ENCODE data around the gene SUMO3.

- TF ChIP-seq CTCF (IDR thresholded peaks at IDR 0.05; ENCODE audit: insufficient read depth, low read length), result no peak
- no peak for TF ChIP-seq POLR2AphosphoS5 (IDR thresholded peaks at IDR 0.05; ENCODE audit: low read depth)
- TF ChIP-seq REST (IDR thresholded peaks at IDR 0.05; ENCODE audit: insufficient replicate concordance, low read depth), result no peak
These were observed 45.9 kb downstream of the SUMO3 start for GRCh38 chr21:44771896-44772525.

Measured in HL-60 (cell line).